ENCODE measurements around the gene TGFB1.

Gene TGFB1

DNA sequence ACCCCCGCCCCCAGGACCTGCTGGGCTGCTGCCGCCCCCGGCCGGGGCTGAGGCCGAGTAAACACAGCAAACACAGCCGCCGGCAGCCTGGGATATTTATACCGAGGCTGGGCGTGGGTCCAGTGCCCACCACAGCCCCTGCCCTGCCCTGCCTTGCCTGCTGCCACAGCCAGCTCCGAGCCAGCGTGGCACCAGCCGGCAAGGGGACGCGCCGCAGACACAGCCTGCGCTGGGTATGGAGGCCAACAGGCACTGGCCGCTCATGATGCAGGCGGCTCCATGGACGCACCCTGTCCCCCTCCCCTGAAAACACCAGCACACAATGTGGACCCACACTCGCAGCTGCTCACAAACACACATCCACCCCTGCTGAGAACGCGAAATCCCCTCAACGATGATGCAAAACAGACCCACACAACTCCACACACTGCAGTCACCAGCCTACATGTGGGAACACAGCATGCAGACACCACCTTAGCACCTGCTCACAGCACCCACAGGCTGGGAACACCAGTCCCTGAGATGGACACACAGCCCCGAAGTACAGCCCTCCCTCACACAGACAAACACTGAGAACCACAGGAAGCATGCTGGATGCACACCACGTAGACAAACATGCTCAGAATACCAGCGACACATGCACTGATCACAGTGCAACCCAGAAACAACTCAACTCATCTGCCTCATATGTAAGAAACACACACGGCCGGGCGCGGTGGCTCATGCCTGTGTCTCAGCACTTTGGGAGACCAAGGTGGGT, 27.6 kb downstream of the TGFB1 start:
- H3K36me3 Mint-ChIP-seq: peaks cover 49% of the 10 kb centered on the region
- DNase-seq: peak; percentile 38
- H3K27ac Mint-ChIP-seq: peak overlapping the region; percentile 81
- no peaks in the 10 kb centered on the region for H3K27me3 Mint-ChIP-seq
- CTCF ChIA-PET: interaction anchor here (0.5 kb wide), 1 partner anchor 111 kb away, joined by 3 read pairs; no protein-coding TSS in a partner anchor
- H3K4me3 Mint-ChIP-seq: peak overlapping the region; percentile 33
- peaks cover 58% of the 10 kb centered on the region for H3K4me1 Mint-ChIP-seq
- H3K9me3 Mint-ChIP-seq: no peaks in the 10 kb centered on the region

DNA sequence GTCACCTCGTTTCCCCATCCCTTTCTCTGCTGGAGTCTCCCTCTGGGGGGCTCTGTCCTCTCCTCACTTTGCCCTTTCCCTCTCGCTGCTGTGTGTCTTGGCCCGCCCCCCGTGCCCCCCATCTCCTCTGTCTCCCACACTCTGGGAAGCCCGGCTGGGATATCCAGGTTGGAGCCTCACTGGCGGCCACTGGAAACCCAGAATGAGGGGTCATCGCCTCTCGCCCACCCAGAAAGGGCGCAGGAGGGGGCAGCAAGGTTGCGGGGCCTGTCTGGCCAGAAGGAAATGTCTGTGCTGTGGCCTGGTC, 28.1 kb downstream of the TGFB1 start:
- Mint-ChIP-seq H3K4me1 (peaks cover 56% of the 10 kb centered on the region), H3K27me3 (no peaks in the 10 kb centered on the region), H3K9me3 (no peaks in the 10 kb centered on the region), H3K4me3 (no peak overlapping the region), H3K36me3 (peaks cover 52% of the 10 kb centered on the region), H3K27ac (no peak overlapping the region)
- CTCF ChIA-PET: no interaction called here
- DNase-seq: no peak

DNA sequence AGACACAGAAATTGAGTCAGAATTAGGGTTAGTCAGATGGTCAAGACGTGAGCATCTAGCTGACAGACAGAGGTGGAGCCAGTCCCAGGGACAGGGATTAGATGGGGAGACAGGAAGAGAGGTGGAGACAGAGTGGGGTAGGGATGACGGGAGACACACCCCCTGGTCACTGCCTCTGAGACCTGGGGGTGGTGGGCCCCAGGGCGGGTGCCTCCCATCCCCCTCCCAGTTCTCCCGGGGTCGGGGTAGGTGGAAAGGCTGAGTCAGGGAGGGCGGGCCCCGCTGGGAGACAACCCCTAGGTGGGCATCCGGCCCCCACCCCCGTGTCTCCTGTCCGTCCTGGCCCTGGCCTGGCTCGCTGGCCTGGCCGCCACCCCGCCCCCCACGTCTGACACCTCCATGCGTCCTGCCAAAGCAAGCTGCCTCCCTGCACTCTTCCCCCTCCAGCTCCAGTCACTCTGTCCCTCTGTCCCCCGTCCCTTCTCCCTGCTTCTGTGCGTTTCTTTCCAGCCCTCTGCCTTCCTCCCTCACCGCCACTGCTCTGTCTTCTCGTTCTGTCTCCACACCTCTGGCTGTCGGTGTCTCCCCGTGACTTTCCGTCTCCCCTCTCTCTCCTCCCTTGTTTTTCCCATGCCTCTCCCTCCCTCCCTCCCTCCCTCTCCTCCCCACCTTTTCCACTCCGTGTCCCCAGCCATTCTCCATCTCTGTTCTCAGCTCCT, 28.6 kb downstream of the TGFB1 start:
- Mint-ChIP-seq H3K9me3 (no peaks in the 10 kb centered on the region), H3K27ac (peak overlapping the region; percentile 73), H3K4me1 (peaks cover 51% of the 10 kb centered on the region), H3K27me3 (no peaks in the 10 kb centered on the region), H3K36me3 (peaks cover 52% of the 10 kb centered on the region), H3K4me3 (no peak overlapping the region)
- DNase-seq: no peak
- CTCF ChIA-PET: no interaction called here

DNA sequence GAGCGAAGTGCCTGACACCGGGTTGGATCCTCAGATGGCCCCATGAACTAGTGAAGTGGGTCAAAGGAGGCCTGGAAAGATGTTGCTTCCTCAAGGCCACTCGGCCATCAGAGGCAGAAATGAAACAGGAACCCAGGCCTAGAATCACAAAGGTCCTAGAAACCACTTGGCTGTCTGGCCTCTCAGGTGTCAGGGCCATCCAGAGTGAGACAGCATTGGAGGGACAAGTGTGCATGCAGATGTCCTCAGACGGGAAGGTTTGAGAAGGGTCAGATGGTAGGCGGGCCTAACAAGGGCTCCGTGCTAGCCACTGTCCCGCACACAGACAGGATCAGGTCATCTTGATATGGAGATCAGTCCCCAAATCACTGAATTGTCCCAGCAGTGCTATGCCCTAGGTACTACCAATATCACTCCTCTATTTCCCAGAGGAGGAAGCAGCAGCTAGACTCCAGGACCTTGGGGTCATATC, 29.5 kb downstream of the TGFB1 start:
- H3K27me3 Mint-ChIP-seq: no peaks in the 10 kb centered on the region
- CTCF ChIA-PET: interaction anchor here (1.2 kb wide), 1 partner anchor 27 kb away, joined by 4 read pairs; no protein-coding TSS in a partner anchor
- no peak overlapping the region for H3K4me3 Mint-ChIP-seq
- H3K36me3 Mint-ChIP-seq: peaks cover 59% of the 10 kb centered on the region
- no peaks in the 10 kb centered on the region for H3K9me3 Mint-ChIP-seq
- peak overlapping the region; percentile 73 for H3K27ac Mint-ChIP-seq
- H3K4me1 Mint-ChIP-seq: peaks cover 53% of the 10 kb centered on the region
- DNase-seq: no peak

DNA sequence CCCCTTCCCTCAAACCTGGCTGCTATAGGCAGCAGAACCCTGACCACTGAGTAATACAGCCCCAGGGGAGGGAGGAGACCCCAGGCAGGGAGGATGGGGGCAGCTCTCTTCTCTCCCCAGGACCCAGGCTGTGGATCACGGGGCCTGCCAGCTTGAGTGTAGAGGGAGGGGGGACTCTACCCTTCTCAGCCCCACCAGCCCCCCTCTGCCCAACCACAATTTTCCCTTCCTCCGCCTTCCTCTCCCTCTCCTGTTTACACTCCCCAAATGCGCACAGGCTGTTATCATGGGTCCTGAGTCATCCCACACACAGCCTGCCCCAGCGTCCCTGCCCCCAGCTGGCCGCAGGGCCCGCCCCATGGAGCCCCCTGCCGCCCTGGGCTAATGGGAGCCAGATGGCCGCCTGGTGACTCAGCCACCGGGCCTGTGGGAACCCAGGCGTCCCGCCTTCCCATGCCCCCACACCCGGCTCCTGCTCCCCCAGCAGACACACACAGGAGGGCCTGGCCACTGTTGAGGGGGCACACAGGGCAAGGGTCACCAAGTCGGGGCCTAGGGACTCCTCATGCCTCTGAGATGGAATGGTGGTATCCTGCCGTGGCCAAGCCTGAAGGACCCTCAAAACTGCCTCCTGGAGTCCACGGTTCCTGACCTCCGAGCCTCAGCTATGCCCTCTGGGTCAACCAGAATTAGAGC, 30.1 kb downstream of the TGFB1 start:
- Mint-ChIP-seq H3K4me3 (no peak overlapping the region), H3K4me1 (peaks cover 46% of the 10 kb centered on the region), H3K27me3 (no peaks in the 10 kb centered on the region), H3K9me3 (no peaks in the 10 kb centered on the region), H3K27ac (peak overlapping the region; percentile 2), H3K36me3 (peaks cover 57% of the 10 kb centered on the region)
- DNase-seq: no peak
- CTCF ChIA-PET: interaction anchor here (1.2 kb wide), 1 partner anchor 28 kb away, joined by 4 read pairs; no protein-coding TSS in a partner anchor

DNA sequence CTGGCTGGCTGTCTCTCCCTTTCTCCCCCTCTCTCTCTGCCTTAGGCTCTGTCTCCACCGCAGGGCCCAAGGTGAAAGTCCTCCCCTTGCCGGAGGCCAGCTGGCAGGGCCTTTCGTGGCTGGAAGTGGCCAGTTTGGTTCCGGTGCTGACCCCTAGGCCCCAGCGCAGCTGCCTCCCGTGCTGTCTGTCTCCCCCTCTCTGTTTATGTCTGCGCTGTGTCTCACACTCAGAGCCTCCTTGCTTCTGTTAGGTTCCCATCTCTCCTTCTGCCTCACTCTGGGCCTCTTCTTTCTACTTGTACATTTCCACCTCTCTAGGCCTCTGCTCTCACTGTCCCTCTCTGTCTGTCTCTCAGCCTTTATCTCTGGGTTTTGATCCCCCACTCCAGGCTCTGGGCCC, 30.7 kb downstream of the TGFB1 start:
- Mint-ChIP-seq H3K27ac (peak overlapping the region; percentile 47), H3K27me3 (no peaks in the 10 kb centered on the region), H3K4me3 (no peak overlapping the region), H3K36me3 (peaks cover 57% of the 10 kb centered on the region), H3K9me3 (no peaks in the 10 kb centered on the region), H3K4me1 (peaks cover 41% of the 10 kb centered on the region)
- CTCF ChIA-PET: interaction anchor here (1.2 kb wide), 1 partner anchor 29 kb away, joined by 4 read pairs; no protein-coding TSS in a partner anchor
- no peak for DNase-seq

DNA sequence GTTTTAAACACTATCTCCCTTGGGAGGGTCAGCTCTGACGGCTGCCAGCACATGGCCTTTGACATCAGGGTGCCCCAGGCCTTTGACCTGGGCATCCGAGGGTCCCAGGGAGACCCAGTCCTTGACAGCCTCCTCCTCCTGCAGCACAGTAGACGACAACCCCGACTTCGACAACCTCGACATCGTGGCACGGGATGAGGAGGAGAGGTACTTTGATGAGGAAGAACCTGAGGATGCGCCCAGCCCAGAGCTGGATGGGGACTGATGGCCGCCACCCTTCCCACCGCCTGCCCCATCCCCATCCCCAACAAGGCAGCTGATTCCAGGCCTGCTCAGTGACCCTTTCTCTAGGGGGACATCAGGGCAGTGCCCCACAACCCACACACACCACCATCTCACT, 31.3 kb downstream of the TGFB1 start:
- H3K4me3 Mint-ChIP-seq: no peak overlapping the region
- CTCF ChIA-PET: interaction anchor here (0.6 to 2.8 kb wide), 2 partner anchors 14 to 24 kb away, joined by 3 to 10 read pairs; no protein-coding TSS in a partner anchor
- no peaks in the 10 kb centered on the region for H3K9me3 Mint-ChIP-seq
- H3K27ac Mint-ChIP-seq: peak overlapping the region; percentile 47
- DNase-seq: no peak
- H3K27me3 Mint-ChIP-seq: no peaks in the 10 kb centered on the region
- H3K4me1 Mint-ChIP-seq: peaks cover 38% of the 10 kb centered on the region
- peaks cover 58% of the 10 kb centered on the region for H3K36me3 Mint-ChIP-seq

DNA sequence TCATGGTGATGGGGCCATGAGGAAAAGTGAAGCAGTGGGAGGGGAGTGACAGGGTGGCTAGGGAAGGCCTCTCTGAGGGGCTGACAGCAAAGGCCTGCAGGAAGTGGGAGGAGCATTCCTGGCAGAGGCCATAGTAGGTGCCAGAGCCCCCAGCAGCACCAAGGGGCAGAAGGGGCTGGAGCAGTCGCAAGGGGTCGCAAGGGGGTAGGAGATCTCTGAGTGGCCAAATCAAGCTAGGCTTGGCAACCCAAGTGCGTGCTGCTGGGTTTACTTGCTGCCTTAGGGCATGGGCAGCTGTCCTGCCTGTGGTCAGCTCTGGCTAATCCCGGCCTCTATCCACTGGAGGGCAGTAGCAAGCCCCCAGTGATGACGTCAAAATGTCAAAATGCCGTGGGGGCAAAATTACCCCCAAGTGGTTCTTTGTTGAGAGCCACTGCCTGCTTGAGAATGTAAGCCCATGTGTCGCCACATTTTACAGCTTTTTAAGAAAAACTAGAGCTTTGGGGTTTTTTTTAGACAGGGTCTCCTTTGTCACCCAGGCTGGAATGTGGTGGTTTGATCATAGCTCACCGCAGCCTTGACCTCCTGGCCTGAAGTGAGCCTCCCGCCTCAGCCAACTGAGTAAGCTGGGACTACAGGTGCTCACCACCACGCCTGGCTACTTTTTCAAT, 32.0 kb downstream of the TGFB1 start:
- Mint-ChIP-seq H3K9me3 (no peaks in the 10 kb centered on the region), H3K27ac (no peak overlapping the region), H3K4me3 (no peak overlapping the region), H3K27me3 (no peaks in the 10 kb centered on the region), H3K4me1 (peaks cover 38% of the 10 kb centered on the region), H3K36me3 (peaks cover 61% of the 10 kb centered on the region)
- no peak for DNase-seq
- CTCF ChIA-PET: interaction anchor here (0.6 to 2.8 kb wide), 2 partner anchors 14 to 24 kb away, joined by 3 to 10 read pairs; no protein-coding TSS in a partner anchor

DNA sequence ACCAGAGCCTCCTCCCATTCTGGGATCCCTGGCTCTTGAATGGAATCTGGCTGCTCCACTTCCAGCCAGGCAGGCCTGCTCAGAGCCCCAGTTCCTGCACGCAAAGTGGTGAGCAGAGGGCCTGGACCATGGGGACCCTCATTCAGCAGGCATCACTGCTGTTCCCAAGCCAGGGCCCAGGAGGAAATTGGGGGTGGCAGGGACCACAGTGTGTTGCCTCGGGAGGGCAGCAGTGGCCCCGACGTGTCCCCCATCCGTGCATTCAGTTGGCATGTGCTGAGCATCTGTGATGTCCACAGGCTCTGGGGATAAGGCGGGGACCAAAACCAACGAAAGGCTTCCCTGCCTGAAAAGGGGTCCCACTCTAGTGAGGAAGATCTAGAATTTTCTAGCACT, 32.5 kb downstream of the TGFB1 start:
- Mint-ChIP-seq H3K4me3 (no peak overlapping the region), H3K4me1 (peaks cover 35% of the 10 kb centered on the region), H3K9me3 (no peaks in the 10 kb centered on the region), H3K27me3 (no peaks in the 10 kb centered on the region), H3K36me3 (peaks cover 64% of the 10 kb centered on the region), H3K27ac (peak overlapping the region; percentile 21)
- CTCF ChIA-PET: interaction anchor here (2.8 kb wide), 1 partner anchor 13 kb away, joined by 10 read pairs; no protein-coding TSS in a partner anchor
- DNase-seq: no peak

DNA sequence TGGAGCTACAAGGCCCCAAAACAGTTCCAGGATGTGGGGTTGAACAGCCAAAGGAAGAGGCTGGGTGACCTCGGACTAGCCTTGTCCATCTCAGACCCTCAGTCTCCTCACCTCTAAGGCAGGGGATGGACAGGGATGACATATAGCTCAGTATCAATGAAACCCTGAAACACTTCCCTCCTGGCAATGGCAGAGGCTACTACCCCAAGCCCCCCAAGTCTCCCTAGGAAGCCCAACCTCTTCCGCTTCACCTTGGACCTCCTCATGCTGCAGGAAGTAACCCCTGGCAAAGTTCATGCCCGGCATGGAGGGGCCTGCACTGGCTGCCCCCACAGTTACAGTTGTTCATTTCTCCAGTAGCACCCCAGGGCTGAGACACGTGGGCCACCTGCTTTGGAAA, 33.2 kb downstream of the TGFB1 start:
- Mint-ChIP-seq H3K27ac (peak overlapping the region; percentile 21), H3K27me3 (no peaks in the 10 kb centered on the region), H3K4me1 (peaks cover 35% of the 10 kb centered on the region), H3K4me3 (no peak overlapping the region), H3K9me3 (no peaks in the 10 kb centered on the region), H3K36me3 (peaks cover 65% of the 10 kb centered on the region)
- CTCF ChIA-PET: interaction anchor here (1.2 to 2.8 kb wide), 2 partner anchors 12 to 31 kb away, joined by 3 to 10 read pairs; no protein-coding TSS in a partner anchor
- DNase-seq: no peak

DNA sequence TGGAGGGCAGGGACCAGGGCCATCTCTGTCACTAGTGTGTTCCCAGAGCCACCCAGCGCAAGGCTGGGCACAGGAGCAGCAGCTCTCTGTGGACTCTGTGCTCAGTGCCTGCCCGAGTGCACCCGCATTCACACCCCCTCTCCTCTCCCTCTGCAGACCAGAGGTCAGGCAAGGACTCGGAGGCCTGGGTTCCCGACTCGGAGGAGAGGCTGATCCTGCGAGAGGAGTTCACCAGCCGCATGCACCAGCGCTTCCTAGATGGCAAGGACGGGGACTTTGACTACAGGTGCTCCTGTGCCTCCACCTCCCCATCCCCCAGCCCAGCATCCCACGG, 33.6 kb downstream of the TGFB1 start:
- Mint-ChIP-seq H3K4me1 (peaks cover 31% of the 10 kb centered on the region), H3K9me3 (no peaks in the 10 kb centered on the region), H3K27me3 (no peaks in the 10 kb centered on the region), H3K36me3 (peaks cover 65% of the 10 kb centered on the region), H3K4me3 (no peak overlapping the region), H3K27ac (peak overlapping the region; percentile 14)
- DNase-seq: no peak
- CTCF ChIA-PET: interaction anchor here (1.2 to 2.8 kb wide), 2 partner anchors 12 to 31 kb away, joined by 3 to 10 read pairs; no protein-coding TSS in a partner anchor

DNA sequence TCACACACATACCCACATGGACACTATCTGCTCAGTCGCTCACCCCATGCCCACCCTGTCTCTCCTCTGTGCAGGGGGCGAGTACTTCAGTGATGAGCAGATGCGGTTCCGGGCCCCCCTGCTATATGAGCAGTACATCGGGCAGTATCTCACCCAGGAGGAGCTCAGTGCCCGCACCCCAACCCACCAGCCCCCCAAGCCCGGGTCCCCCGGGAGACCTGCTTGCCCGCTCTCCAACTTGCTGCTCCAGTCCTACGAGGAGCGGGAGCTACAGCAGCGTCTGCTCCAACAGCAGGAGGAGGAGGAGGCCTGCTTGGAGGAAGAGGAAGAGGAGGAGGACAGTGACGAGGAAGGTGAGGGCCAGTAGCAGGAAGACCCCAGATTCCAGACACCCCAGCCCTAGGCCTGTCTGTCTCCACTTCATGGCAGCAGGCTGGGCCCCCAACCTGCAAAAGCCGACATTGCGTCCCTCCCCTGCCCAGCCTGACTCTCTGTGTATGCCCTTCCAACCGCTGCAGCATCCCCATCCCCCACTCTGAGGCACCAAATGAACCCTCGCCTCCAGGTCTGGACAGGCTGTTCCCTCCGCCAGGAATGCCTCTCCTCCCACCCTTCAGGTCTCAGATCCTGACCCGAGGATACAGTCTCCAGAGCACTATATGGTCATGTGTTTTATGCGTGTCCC, 34.1 kb downstream of the TGFB1 start:
- Mint-ChIP-seq H3K27me3 (no peaks in the 10 kb centered on the region), H3K9me3 (no peaks in the 10 kb centered on the region), H3K4me3 (no peak overlapping the region), H3K27ac (peak overlapping the region; percentile 14), H3K4me1 (peaks cover 28% of the 10 kb centered on the region), H3K36me3 (peaks cover 62% of the 10 kb centered on the region)
- CTCF ChIA-PET: interaction anchor here (1.2 to 2.8 kb wide), 2 partner anchors 12 to 32 kb away, joined by 3 to 10 read pairs; no protein-coding TSS in a partner anchor
- DNase-seq: no peak

DNA sequence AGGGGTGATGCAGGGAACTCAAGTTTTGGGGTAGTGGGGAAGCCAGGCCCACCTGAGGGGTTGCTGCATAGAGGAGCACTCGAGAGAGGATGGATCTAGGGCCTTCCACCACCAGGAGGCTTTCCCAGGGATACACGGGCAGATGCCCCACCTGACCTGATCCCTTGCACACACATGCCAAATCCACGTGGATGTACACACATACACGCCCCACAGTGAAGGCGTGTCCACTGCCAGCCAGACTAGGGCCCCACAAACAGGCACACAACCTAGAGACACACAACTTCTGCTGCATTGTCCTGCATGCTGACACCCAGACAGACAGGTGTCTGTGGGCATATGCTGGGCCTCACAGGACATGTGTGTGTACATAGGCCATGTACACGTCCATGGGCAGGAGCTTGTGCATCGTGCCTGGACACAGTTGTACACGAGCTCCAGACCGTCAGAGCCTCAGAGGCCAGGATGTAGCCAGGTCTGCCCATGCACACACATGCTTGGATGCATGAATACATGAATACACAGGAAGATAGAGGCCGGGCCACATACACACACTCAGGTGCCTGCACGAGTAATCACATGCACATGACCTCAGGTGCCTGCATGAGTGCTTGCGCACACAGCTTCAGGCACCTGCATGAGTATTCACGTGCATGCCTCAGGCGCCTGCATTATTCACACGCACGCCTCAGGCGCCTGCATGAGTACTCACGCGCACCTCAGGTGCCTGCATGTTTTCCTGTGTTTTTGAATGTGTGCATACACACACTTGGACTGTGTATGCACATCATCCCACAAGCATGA, 34.8 kb downstream of the TGFB1 start:
- peaks cover 58% of the 10 kb centered on the region for H3K36me3 Mint-ChIP-seq
- no peak for DNase-seq
- no peak overlapping the region for H3K27ac Mint-ChIP-seq
- no peaks in the 10 kb centered on the region for H3K9me3 Mint-ChIP-seq
- no peaks in the 10 kb centered on the region for H3K27me3 Mint-ChIP-seq
- CTCF ChIA-PET: no interaction called here
- H3K4me1 Mint-ChIP-seq: peaks cover 25% of the 10 kb centered on the region
- no peak overlapping the region for H3K4me3 Mint-ChIP-seq

All from activated naive CD4-positive, alpha-beta T cell treated with anti-CD3 and anti-CD28 coated beads, Interleukin-2, amount 10 ng/mL, durations not matched to agents 7 days and 5 days (primary cell).